Ovary (tissue), 9 donors: ENCODE results near the gene PTPRK. TPM values are rescaled to one million over a fixed set of nuclear protein-coding genes. Genes with fewer than 3 reads are reported as not detected.

Experiments used
- DNase-seq, 5 donors: peaks; one replicate each; pipeline ENCODE4 v3.0.0-alpha.2; 2019 to 2020
- H3K27ac ChIP-seq, 2 donors: fragments of 200-600 bp; one replicate each; pipeline versions ENCODE4 v1.5.1 to v1.8.0; 2019 to 2022
- H3K27me3 ChIP-seq: fragments of 200-600 bp; one replicate; pipeline ENCODE4 v1.8.0; 2022
- H3K36me3 ChIP-seq: fragments of 200-600 bp; sonication (generic); one replicate; pipeline ENCODE4 v1.5.1; 2019
- H3K4me1 ChIP-seq: one replicate; pipeline ENCODE4 v1.8.1; 2013; ENCODE audit warnings: mild to moderate bottlenecking, moderate library complexity; ENCODE audit not compliant: insufficient read depth
- H3K4me3 ChIP-seq: fragments of 200-600 bp; sonication (generic); one replicate; pipeline ENCODE4 v1.5.1; 2017
- H3K9me3 ChIP-seq, 2 donors: fragments of 200-600 bp in 1 of 2; sonication (generic) in 1 of 2; one replicate each; pipeline versions ENCODE4 v1.5.1 to v1.8.1; 2013 to 2019; ENCODE audit warnings: mild to moderate bottlenecking in 1 of 2, moderate library complexity in 1 of 2
- EP300 ChIP-seq: sonication (generic); formaldehyde crosslinking; IDR thresholded peaks from one replicate; pipeline ENCODE4 v1.6.1; 2017; ENCODE audit warnings: antibody characterized with exemption
- POLR2A ChIP-seq: fragments of 450-650 bp; IDR thresholded peaks from one replicate; pipeline ENCODE4 v1.6.1; 2017; ENCODE audit warnings: antibody characterized with exemption, mild to moderate bottlenecking, moderate library complexity
- WGBS, 3 donors: extraction: QIAGEN DNeasy Blood & Tissue Kit in 1 of 3; methylation state at CpG; one replicate each; pipeline versions ENCODE4 v1.1.5 to v1.1.7; 2013 to 2017; 5-methylcytosine and 5-hydroxymethylcytosine counted together
- intact Hi-C, 4 donors: fragments of 100-400 bp; cut with DNase I; formaldehyde crosslinking; loops; one replicate each; pipeline versions ENCODE4 v1.11.0 to v1.15.1; 2022 to 2023
- polyA plus RNA-seq, 2 donors: library from polyadenylated mRNA; stranded (reverse); fragments of 200-250 nt in 1 of 2; fragments of 350-450 nt in 1 of 2; fragmentation: Illumina TruSeq in 1 of 2; extraction: RNeasy Lipid Tissue Mini Kit (QIAGEN cat#74804) in 1 of 2; gene quantifications; one replicate each; pipeline ENCODE4 v1.2.3, GENCODE V29; 2013 to 2014
- total RNA-seq, 7 donors: library from RNA; depleted of rRNA in 2 of 7; stranded (reverse); fragments of >200 nt in 2 of 7; fragmentation: NEBNext Ultra II Directional in 3 of 7; extraction: Animal tissue kit (Norgen Biotek cat#: 25700) in 3 of 7; gene quantifications; one replicate each; pipeline versions ENCODE4 v1.1.0 to v1.2.4, GENCODE V29; 2016 to 2023
- TF ChIP-seq, protein P1 (sequence below), 3 donors: fragments of 450-650 bp in 2 of 3; fragments of 200-600 bp in 1 of 3; IDR thresholded peaks; one replicate each; pipeline versions ENCODE4 v1.5.1 to v1.8.0; 2016 to 2022; ENCODE audit warnings: antibody characterized with exemption in 3 of 3, mild to moderate bottlenecking in 1 of 3
- donor health status: DM: no; HTN: no; CAD: no; lungs with moderate emphysema.
- donor health status: DM: no; HTN: no; CAD: no.
- donor health status: Bipolar disorder and iron deficiency.
- donor health status: DM: yes; HTN: yes; CAD: no.
- donor health status: DM: no; HTN: no; CAD: no.
- donor health status: DM: yes; HTN: yes; CAD: no.

PTPRK gene
- total and polyA plus RNA-seq, 9 donors, result 24.0 to 50.7 (median 44.1) TPM

- intact Hi-C loops, result no loop called here
These were observed 333.7 kb downstream of the PTPRK start for GRCh38 chr6:128186729-128187128.

GRCh38 chr6:128179876-128180438 lies 340.4 kb downstream of the PTPRK start:
- H3K27me3 ChIP-seq, result no peaks in the 10 kb centered on the region
- no peak for DNase-seq

More at GRCh38 chr6:128186729-128187128, 333.7 kb downstream of the PTPRK start:
- no peak for TF ChIP-seq EP300
- 66 to 81% (median 68%) methylated on average over 3 of the region's 3 CpGs for WGBS, 3 donors
- DNase-seq, result no peak
- H3K4me1 ChIP-seq, result no peaks in the 10 kb centered on the region
- no peak overlapping the region for H3K27ac ChIP-seq
- no peaks in the 10 kb centered on the region for H3K36me3 ChIP-seq
- no peaks in the 10 kb centered on the region for H3K9me3 ChIP-seq
- no peaks in the 10 kb centered on the region for H3K27me3 ChIP-seq
- H3K4me3 ChIP-seq, result no peak overlapping the region

DNA sequence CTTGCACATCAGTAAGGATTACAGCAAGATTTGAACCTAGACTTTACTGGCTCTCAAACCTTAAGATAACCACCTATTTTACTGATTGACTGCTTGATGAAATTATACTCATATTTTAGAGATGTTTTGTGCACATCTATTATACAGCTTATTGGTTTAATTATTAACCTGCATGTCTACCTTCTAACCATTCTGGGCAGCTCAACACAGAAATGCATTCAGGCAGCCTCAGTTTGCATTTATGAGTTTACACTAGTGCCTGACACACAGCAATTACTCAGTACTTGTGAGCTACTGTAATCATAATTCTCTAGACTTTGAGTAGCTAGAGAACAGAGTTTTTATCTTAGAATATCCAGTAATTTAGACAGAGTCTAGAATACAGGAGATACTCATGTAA lies 345.7 kb downstream of the PTPRK start:
- H3K4me1 ChIP-seq, result no peaks in the 10 kb centered on the region
- TF ChIP-seq, protein P1, sequence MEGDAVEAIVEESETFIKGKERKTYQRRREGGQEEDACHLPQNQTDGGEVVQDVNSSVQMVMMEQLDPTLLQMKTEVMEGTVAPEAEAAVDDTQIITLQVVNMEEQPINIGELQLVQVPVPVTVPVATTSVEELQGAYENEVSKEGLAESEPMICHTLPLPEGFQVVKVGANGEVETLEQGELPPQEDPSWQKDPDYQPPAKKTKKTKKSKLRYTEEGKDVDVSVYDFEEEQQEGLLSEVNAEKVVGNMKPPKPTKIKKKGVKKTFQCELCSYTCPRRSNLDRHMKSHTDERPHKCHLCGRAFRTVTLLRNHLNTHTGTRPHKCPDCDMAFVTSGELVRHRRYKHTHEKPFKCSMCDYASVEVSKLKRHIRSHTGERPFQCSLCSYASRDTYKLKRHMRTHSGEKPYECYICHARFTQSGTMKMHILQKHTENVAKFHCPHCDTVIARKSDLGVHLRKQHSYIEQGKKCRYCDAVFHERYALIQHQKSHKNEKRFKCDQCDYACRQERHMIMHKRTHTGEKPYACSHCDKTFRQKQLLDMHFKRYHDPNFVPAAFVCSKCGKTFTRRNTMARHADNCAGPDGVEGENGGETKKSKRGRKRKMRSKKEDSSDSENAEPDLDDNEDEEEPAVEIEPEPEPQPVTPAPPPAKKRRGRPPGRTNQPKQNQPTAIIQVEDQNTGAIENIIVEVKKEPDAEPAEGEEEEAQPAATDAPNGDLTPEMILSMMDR (IDR thresholded peaks at IDR 0.05), result no peak
- TF ChIP-seq POLR2A (no peak), EP300 (no peak)
- H3K27ac ChIP-seq, result no peak overlapping the region
- no peak overlapping the region for H3K4me3 ChIP-seq
- H3K36me3 ChIP-seq, result no peaks in the 10 kb centered on the region
- no peak for DNase-seq
- no peaks in the 10 kb centered on the region for H3K9me3 ChIP-seq
- intact Hi-C loops, result no loop called here
- H3K27me3 ChIP-seq, result no peaks in the 10 kb centered on the region

More at GRCh38 chr6:128179876-128180438, 340.4 kb downstream of the PTPRK start:
- no peaks in the 10 kb centered on the region for H3K4me1 ChIP-seq
- H3K36me3 ChIP-seq, result no peaks in the 10 kb centered on the region
- H3K9me3 ChIP-seq, result no peaks in the 10 kb centered on the region
- intact Hi-C loops, result no loop called here
- H3K27ac ChIP-seq, result no peak overlapping the region
- TF ChIP-seq POLR2A (no peak), EP300 (no peak)
- TF ChIP-seq, protein P1 (IDR thresholded peaks at IDR 0.05), result no peak
- H3K4me3 ChIP-seq, result no peak overlapping the region

DNA sequence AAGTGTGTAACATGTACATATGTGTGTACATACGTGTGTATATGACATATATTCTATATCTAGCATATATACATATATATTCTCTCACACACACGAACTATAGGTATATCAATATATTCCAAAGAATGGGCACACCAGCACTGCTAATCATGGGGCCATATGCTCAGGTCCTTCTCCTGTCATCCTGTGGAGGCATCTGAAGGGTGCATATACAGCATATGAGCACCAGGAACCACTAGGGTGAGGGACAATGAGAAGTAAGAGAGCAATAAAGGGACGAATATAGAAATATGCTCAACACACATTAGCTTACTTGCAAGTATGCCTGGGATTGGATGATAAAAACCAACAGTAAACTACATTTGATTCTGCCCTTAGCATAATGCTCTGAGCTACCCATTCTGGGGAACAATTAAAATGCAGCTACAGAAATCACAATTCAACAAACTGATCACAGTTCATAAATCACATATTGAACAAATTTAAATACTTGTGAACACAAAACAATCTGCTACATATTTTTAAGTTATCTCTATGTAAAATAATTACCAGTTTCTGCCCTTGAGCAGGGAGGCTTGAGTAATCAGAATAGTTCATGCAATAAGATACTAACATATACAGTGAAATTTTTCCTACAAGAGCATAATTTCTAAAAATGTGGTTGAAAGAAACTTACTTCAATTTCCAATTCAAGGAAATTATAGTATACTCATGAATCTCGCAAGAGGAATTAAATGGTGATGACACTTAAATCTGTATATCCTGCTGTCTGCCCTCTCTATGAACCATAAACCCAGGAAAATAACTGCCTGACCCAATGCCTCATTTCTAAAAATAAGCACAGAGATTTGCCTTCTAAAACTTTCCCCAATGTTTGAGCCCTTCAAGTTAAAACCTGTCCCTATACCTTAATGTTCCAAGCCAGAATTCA lies 347.4 kb downstream of the PTPRK start:
- no peak for DNase-seq
- Histone ChIP-seq H3K27me3 (no peaks in the 10 kb centered on the region), H3K4me3 (no peak overlapping the region), H3K4me1 (no peaks in the 10 kb centered on the region), H3K27ac (no peak overlapping the region), H3K36me3 (no peaks in the 10 kb centered on the region), H3K9me3 (no peaks in the 10 kb centered on the region)
- 61 to 71% (median 64%) methylated on average over 4 of the region's 4 CpGs for WGBS, 3 donors
- intact Hi-C loops, result no loop called here
- no peak for TF ChIP-seq POLR2A
- TF ChIP-seq EP300, result no peak
- TF ChIP-seq, protein P1 (IDR thresholded peaks at IDR 0.05), result no peak

DNA sequence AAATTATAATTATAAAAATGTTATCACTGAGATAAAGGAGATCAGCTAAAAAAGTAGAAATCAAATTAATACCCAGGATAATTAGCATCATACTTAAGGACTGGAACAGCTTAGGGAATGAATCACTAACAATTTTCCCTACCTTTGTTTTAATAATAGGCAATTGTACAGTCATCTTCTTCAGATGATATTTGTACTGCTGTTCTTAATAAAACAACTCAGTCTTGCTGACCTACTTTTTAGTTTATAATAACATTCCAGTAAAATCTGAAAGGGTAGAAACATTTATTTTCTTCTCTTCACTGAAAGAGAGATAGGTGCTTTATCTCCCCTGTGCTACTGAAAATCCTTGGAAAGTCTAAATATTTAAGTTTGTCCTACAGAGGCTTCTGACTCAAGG lies 348.3 kb downstream of the PTPRK start:
- TF ChIP-seq EP300, result no peak
- TF ChIP-seq, protein P1 (IDR thresholded peaks at IDR 0.05), result no peak
- no peak for TF ChIP-seq POLR2A
- DNase-seq, result no peak
- Histone ChIP-seq H3K4me3 (no peak overlapping the region), H3K9me3 (no peaks in the 10 kb centered on the region), H3K36me3 (no peaks in the 10 kb centered on the region), H3K4me1 (no peaks in the 10 kb centered on the region), H3K27me3 (no peaks in the 10 kb centered on the region), H3K27ac (no peak overlapping the region)
- intact Hi-C loops, result no loop called here
